ENCODE results near the gene PHF2.

GRCh38 chr9:93590609-93591234, 14.3 kb downstream of the PHF2 start:
- TF ChIP-seq CTCF (IDR thresholded peaks at IDR 0.05; ENCODE audit: low read depth, low read length): no peak
- TF ChIP-seq EZH2phosphoT487 (IDR thresholded peaks at IDR 0.05; ENCODE audit: low read depth): no peak

All from OCI-LY3 (cell line).